ENCODE results near the gene FAM111B.
"Not testable (repeated sequence)": the region's sequence is repeated elsewhere in the genome, so short reads cannot be mapped to it uniquely, and the experiment has no call there.

Gene FAM111B

DNA sequence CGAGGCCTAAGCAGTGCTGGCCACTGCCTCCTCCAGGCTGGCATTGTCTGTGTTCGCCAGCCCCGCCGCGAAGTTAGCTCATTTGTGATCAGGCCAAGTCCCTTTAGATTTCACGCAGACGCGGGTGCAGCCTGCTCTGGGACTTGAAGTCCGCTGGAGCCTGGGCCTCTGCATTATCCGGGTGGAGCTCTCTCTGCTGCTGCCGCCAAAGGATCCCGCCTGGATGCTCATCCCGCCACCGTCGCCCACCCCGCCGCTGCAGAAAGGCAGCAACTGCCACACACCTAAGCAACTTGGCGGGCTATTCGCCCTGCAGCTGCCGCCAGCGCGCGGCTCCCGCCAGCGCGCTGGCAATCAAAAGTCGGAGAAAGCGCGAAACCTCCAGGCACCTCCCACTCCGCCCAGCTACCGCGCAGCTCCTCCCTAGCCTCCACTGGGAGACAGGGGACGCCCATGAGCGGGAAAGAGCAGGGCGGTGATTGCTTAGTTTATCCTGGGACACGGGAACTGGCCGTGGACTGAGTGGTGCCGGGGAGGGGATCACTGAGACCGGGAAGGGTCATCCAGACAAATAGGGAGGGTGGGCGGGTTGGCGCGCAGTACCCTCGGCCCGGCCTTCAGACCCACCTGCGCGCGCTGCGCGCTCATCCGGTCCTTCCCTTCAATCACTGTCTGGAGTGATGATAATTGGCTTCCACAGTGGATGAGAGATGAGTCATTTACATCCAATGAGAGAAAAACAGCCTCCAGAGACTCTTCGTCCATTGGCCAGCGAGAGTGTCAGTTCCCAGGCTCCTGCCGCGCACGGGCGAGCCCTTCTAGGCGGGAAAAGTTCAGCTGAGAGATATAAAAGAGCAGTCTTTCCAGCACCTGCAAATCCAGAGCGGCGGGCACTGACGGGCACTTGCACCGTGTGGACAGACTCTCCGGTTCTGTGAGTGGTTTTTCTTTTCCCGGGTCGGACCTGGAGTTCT lies at the start of gene FAM111B:
TSS of gene FAM111B (plus strand) at position 875 of the 974 bp plus-strand sequence. CDS start 2,389 bp downstream, outside the sequence.
- peak; percentile 24 to 71 for DNase-seq

- DNase-seq, result peak; percentile 37 to 59
Measured at GRCh38 chr11:59058120-59059033, 48.7 kb upstream of the FAM111B start.

GRCh38 chr11:59060096-59060495 lies 46.9 kb upstream of the FAM111B start:
- not testable (repeated sequence) for DNase-seq

GRCh38 chr11:59062602-59063529 lies 44.2 kb upstream of the FAM111B start:
- no peak for DNase-seq

GRCh38 chr11:59063996-59064727 lies 42.9 kb upstream of the FAM111B start:
- not testable (repeated sequence) for DNase-seq

DNA sequence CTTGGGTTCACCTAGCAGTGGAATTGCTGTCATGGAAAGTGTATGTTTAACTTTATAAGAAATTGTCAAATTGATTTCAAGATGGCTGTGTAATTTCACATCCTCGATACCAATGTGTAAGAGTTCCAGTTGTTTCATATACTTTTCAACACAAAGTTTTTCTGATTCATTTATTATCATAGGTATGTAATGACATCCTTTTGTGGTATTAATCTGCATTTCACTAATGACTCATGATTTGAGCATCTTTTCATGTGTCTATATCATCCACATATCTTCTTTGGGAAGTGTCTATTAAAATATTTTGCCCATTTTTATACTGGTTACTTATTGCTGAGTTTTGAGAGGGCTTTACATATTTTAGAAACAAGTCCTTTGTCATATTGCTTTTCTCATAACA lies 38.0 kb upstream of the FAM111B start:
- no peak for DNase-seq

- DNase-seq, result no peak
Measured at GRCh38 chr11:59076876-59077571, 30.0 kb upstream of the FAM111B start.

GRCh38 chr11:59078435-59078834 lies 28.6 kb upstream of the FAM111B start:
- DNase-seq, result no peak

DNA sequence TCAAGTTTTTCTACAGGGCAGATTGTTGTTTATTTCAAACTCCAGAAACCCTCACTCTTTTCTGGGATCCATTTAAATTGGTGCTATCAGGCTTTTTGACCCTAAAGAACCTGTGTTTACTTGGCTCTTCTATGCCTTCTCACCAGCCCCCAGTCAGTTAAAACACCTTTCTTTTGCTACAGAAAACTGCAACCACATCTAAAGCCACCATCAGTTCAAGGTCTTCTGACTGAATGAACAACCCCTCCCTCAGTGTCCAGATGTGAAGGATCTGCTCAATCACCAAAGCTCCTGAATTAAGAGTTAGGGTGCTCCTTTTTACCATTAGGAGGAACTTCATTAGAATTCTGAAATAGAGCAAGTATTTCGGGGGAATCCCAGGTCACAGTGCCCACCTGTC lies 28.0 kb upstream of the FAM111B start:
- DNase-seq, result no peak

DNA sequence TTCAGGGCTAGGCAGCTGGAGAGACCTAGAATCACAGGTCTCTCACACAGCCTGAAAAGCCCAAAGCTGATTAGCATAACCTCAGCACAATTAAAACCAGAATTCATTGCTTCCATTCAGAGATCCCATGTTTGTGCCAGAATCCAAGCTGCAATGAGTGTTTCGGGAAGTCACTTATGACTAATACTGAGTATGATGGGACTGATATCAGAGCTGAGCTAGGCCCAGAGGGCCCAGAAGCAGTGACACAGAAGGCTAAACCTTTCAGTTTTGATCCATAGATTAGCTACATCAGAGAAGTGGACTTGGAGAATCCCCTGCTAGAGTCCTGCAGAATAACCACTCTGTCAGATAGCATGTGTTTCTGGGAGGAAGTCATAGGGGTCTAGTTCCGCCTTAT lies 26.6 kb upstream of the FAM111B start:
- not testable (repeated sequence) for DNase-seq

DNA sequence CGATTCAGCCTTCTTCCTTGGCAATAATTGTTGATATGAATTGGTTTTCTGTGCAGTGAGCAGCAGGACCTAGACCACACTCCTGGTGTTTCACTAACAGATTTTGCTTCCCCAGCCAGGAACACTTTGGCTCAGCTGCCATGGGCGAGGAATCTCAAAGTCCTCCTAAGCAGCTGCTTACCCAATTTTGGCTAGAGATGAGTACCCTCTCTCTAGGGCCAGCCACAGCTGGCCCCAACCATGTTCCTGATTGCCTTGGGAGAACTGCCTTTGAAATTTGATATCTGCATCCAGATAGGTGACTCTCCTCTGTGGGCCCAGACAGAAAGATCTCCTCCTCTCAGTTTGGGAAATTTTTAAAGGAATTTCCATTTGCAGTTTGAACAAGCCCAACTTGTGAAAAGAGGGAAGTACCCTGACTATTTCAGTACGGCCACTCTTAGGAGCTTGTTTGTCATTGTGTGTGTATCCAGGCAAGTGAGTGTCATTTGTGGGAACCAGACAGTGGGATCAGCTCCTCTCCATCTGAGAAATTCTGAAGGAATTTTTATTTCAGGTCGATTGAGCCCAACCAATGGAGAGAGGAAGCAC lies 25.5 kb upstream of the FAM111B start:
- DNase-seq, result not testable (repeated sequence)

- DNase-seq, result not testable (repeated sequence)
Measured at GRCh38 chr11:59086007-59086406, 21.0 kb upstream of the FAM111B start, which contains the start of gene GLYATL1B. GLYATL1B (plus strand) TSS chr11:59086307; CDS start chr11:59086307, 0 bp downstream.

- no peak for DNase-seq
Measured at GRCh38 chr11:59088162-59088561, 18.9 kb upstream of the FAM111B start.

- not testable (repeated sequence) for DNase-seq
Measured at GRCh38 chr11:59093576-59093975, 13.5 kb upstream of the FAM111B start.

GRCh38 chr11:59095225-59095624 lies 11.8 kb upstream of the FAM111B start:
- not testable (repeated sequence) for DNase-seq

DNA sequence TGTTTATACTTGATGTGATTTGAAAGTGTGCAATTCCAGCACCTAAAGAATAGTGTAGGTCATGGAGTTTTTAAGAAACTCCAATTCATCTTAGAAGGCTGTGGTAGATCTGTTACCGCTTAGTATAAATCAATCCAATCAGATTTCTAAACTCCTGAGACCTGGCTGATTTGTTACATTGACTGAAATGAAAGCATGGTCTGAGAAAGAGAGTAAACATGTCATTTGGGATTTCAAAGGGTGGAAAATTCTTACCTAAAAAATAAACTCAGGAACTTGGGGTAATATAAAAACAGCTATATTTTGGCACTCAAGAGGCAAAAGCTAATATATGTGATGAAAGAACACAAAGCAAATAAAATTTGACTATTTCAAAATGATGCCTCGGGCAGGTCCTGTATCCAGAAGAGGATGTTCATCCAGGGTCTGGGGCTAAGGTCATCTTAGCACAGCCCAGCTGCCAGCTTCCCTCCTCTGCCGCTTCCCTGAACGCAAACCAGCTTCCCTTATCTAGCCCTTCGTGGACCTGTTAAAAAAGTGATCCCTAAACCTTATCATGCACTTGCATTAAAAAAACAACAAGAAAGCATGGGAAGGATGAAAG lies 11.0 kb upstream of the FAM111B start:
- DNase-seq, result not testable (repeated sequence)

GRCh38 chr11:59097113-59097708 lies 9.8 kb upstream of the FAM111B start:
- DNase-seq, result peak in 1 of 2 experiments; percentile 9

DNA sequence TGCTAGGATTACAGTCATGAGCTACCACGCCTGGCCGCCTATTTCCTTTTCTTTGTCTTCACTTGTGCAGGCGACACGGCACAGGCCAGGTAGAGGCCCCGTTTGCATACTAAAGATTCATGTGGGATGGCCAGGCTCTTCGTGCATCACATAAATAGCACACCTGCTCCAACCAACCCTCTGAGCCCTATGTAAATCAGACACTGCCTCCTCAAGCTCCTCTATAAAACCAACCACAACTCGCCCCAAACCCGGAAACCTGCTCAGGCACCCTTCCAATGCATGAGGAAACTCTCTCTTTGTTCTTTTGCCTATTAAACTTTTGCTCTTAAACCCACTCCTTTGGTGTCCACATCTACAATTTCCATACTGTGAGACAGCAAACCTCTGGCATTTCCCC lies 9.1 kb upstream of the FAM111B start:
- not testable (repeated sequence) for DNase-seq

DNA sequence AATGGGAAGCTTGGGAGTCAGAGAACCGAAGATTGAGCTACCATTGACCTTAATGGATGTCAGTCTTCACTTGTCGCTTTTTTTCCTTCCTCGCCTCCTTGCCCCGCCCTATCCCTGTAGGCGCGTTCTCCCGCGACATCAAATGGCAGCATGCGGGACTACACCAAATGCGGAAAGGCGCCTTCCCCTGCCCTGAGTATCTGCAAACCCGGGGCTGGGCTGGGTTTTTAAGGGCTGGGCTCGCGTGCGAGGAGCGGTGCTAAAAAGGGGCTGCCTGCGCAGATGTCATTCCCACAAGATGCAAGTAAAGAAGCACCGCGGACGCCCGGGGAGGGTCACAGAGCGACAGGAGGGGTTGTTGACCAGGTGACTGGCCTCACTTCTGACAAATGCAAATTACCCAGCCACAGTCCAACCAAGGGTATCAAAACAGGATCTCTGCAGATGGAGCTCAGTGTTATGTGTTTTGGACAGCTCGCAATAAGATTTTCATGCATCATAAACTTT lies 4.7 kb upstream of the FAM111B start:
- no peak for DNase-seq

All from NCI-H524 (cell line).